ENCODE results near the gene ABCA6. TPM values are rescaled to one million over a fixed set of nuclear protein-coding genes. Genes with fewer than 3 reads are reported as not detected.
A peak's percentile ranks its signal among the peaks of the same experiment; 100 is the strongest.
"Not testable (repeated sequence)": the region's sequence is repeated elsewhere in the genome, so short reads cannot be mapped to it uniquely, and the experiment has no call there.

ABCA6 gene
- polyA plus RNA-seq, 2 of the 4 experiments (the other 2 are of a cell fraction) = 0.05 TPM; not detected in 1

DNA sequence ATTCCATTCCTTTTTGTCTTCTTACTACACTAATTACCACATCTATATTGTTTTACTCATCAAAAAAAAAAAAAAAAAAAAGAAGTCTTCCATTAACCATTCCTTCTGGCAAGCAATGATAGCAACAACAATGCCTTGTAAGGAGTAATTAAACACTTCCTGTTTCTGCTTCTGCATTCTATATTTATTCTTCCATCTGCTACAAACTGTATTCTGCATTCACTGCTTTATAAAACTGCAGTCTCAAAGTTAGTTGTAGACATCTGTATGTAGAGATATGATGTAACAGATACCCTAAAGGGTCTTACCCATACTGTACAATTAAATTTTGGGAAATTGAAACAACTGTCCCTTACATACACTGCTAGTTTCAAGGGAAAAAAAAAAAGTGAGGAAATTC is 28.7 kb upstream of the ABCA6 start:
- H3K4me1 ChIP-seq = peaks cover 9% of the 10 kb centered on the region
- DNase-seq (ENCODE audit: low read depth in 1 of 2, low spot score in 1 of 2) (no peak), FAIRE-seq (no peak), ATAC-seq (no peak)
- H3K4me2 ChIP-seq = no peak overlapping the region
- H3K27ac ChIP-seq = no peak overlapping the region
- CTCF ChIA-PET = no interaction called here
- POLR2A ChIA-PET = no interaction called here
- H3K9me3 ChIP-seq = no peaks in the 10 kb centered on the region
- H3K4me3 ChIP-seq = no peak overlapping the region
- TF ChIP-seq, protein P1, sequence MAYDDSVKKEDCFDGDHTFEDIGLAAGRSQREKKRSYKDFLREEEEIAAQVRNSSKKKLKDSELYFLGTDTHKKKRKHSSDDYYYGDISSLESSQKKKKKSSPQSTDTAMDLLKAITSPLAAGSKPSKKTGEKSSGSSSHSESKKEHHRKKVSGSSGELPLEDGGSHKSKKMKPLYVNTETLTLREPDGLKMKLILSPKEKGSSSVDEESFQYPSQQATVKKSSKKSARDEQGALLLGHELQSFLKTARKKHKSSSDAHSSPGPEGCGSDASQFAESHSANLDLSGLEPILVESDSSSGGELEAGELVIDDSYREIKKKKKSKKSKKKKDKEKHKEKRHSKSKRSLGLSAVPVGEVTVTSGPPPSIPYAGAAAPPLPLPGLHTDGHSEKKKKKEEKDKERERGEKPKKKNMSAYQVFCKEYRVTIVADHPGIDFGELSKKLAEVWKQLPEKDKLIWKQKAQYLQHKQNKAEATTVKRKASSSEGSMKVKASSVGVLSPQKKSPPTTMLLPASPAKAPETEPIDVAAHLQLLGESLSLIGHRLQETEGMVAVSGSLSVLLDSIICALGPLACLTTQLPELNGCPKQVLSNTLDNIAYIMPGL (CRISPR knock-in tag; IDR thresholded peaks at IDR 0.05; ENCODE audit: borderline replicate concordance) = no peak
- TF ChIP-seq MYC (IDR thresholded peaks at IDR 0.05; ENCODE audit: borderline replicate concordance, low read length) (no peak), ZFP36 (IDR thresholded peaks at IDR 0.05; ENCODE audit: borderline replicate concordance, partially characterized antibody) (no peak), SREBF2 (IDR thresholded peaks at IDR 0.05) (no peak), KDM1A (IDR thresholded peaks at IDR 0.05; ENCODE audit: low read depth) (no peak), CHD4 (IDR thresholded peaks at IDR 0.05; ENCODE audit: borderline replicate concordance) (no peak)

DNA sequence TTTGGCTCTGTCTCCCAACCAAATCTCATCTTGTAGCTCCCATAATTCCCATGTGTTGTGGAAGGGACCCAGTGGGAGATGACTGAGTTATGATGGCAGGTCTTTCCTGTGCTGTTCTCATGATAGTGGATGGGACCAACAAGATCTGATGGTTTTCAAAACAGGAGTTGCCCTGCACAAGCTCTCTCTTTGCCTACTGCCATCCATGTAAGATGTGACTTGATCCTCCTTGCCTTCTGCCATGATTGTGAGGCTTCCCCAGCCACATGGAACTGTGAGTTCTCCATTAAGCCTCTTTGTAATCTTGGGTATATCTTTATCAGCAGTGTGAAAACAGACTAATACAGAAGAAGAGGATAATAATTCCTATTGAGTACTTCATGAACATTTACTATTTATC is 26.9 kb upstream of the ABCA6 start:
- H3K4me2 ChIP-seq; ATAC-seq; DNase-seq (ENCODE audit: low read depth in 1 of 2, low spot score in 1 of 2); CTCF ChIA-PET; H3K9me3 ChIP-seq; POLR2A ChIA-PET; H3K4me3 ChIP-seq; H3K4me1 ChIP-seq; H3K27ac ChIP-seq; FAIRE-seq: not testable (repeated sequence)

DNA sequence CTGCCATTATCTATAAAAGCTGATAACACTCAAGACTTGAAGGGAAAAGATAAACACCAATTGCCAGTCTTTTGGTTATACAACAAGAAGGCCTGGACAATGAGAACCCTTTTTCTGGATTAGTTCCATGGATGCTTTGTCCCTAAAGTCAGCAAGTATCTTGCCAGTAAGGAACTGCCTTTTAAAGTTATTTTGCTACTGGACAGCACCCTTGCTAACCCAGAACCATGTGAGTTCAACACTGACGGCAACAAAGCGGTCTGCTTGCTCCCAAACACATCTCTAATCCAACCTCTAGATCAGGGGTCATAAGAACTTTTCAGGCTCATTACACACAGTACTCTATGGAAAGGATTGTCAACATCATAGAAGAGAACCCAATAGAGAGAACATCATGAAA is 25.3 kb upstream of the ABCA6 start:
- H3K4me3 ChIP-seq = no peak overlapping the region
- DNase-seq (ENCODE audit: low read depth in 1 of 2, low spot score in 1 of 2) (no peak), ATAC-seq (no peak), FAIRE-seq (no peak)
- H3K4me1 ChIP-seq = no peaks in the 10 kb centered on the region
- no peak overlapping the region for H3K4me2 ChIP-seq
- ChIA-PET CTCF (no interaction called here), POLR2A (no interaction called here)
- no peak for TF ChIP-seq MAZ (IDR thresholded peaks at IDR 0.05; ENCODE audit: borderline replicate concordance, low read depth, low read length)
- TF ChIP-seq BHLHE40 (IDR thresholded peaks at IDR 0.05; ENCODE audit: low read depth, low read length) = no peak
- no peak for TF ChIP-seq ZSCAN20 (CRISPR knock-in tag; IDR thresholded peaks at IDR 0.05)
- TF ChIP-seq, protein P2, sequence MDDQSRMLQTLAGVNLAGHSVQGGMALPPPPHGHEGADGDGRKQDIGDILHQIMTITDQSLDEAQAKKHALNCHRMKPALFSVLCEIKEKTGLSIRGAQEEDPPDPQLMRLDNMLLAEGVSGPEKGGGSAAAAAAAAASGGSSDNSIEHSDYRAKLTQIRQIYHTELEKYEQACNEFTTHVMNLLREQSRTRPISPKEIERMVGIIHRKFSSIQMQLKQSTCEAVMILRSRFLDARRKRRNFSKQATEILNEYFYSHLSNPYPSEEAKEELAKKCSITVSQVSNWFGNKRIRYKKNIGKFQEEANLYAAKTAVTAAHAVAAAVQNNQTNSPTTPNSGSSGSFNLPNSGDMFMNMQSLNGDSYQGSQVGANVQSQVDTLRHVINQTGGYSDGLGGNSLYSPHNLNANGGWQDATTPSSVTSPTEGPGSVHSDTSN (IDR thresholded peaks at IDR 0.05) = no peak
- TF ChIP-seq, protein P3, sequence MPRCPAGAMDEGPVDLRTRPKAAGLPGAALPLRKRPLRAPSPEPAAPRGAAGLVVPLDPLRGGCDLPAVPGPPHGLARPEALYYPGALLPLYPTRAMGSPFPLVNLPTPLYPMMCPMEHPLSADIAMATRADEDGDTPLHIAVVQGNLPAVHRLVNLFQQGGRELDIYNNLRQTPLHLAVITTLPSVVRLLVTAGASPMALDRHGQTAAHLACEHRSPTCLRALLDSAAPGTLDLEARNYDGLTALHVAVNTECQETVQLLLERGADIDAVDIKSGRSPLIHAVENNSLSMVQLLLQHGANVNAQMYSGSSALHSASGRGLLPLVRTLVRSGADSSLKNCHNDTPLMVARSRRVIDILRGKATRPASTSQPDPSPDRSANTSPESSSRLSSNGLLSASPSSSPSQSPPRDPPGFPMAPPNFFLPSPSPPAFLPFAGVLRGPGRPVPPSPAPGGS (IDR thresholded peaks at IDR 0.05) = no peak
- TF ChIP-seq GATA3 (IDR thresholded peaks at IDR 0.05; ENCODE audit: borderline replicate concordance) = no peak
- TF ChIP-seq FOSB (CRISPR knock-in tag; IDR thresholded peaks at IDR 0.05) = no peak
- TF ChIP-seq MYC (IDR thresholded peaks at IDR 0.05; ENCODE audit: borderline replicate concordance, low read length) = no peak
- TF ChIP-seq CHD4 (IDR thresholded peaks at IDR 0.05; ENCODE audit: borderline replicate concordance) = no peak
- no peak overlapping the region for H3K27ac ChIP-seq
- WGBS (ENCODE audit: missing lambda C conversion rate) = 93% methylated on average over 2 of the region's 2 CpGs
- H3K9me3 ChIP-seq = no peaks in the 10 kb centered on the region

DNA sequence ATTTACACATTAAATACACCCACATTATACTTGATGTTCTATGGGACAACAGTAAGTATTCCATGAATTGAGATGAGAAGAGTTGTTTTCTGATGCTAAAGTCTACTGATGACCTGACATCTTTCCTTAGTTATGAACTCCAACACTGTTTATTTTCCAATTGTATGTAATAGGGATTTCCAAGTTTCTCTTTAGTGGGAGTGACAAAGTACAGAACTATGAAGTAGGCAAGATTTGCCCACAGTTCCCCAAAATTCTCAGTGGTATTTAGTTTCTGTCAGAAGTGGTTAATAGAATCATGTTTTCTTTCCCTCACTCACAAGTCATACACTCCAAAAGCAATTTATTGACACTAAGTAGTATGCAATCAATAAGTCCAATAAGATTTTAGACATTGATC is 22.5 kb upstream of the ABCA6 start:
- Histone ChIP-seq H3K9me3 (no peaks in the 10 kb centered on the region), H3K27ac (no peak overlapping the region), H3K4me1 (no peaks in the 10 kb centered on the region), H3K4me2 (no peak overlapping the region), H3K4me3 (no peak overlapping the region)
- no peak for ATAC-seq
- DNase-seq (ENCODE audit: low read depth in 1 of 2, low spot score in 1 of 2) = no peak
- peak; percentile 7 for FAIRE-seq
- CTCF ChIA-PET = no interaction called here
- no peak for TF ChIP-seq SMC3 (IDR thresholded peaks at IDR 0.05)
- TF ChIP-seq MYC (IDR thresholded peaks at IDR 0.05; ENCODE audit: borderline replicate concordance, low read length) = no peak
- TF ChIP-seq, protein P3 (IDR thresholded peaks at IDR 0.05) = no peak
- no peak for TF ChIP-seq MAZ (IDR thresholded peaks at IDR 0.05; ENCODE audit: borderline replicate concordance, low read depth, low read length)
- no peak for TF ChIP-seq CBX8 (IDR thresholded peaks at IDR 0.05)
- TF ChIP-seq, protein P4, sequence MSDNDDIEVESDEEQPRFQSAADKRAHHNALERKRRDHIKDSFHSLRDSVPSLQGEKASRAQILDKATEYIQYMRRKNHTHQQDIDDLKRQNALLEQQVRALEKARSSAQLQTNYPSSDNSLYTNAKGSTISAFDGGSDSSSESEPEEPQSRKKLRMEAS (IDR thresholded peaks at IDR 0.05) = no peak
- TF ChIP-seq EHF (CRISPR knock-in tag; IDR thresholded peaks at IDR 0.05) = no peak
- TF ChIP-seq RFX5 (IDR thresholded peaks at IDR 0.05) = no peak
- no peak for TF ChIP-seq JUNB (IDR thresholded peaks at IDR 0.05)
- TF ChIP-seq TP53 (CRISPR knock-in tag; IDR thresholded peaks at IDR 0.05) = no peak
- TF ChIP-seq MAFK (IDR thresholded peaks at IDR 0.05; ENCODE audit: partially characterized antibody) = no peak
- TF ChIP-seq, protein P5, sequence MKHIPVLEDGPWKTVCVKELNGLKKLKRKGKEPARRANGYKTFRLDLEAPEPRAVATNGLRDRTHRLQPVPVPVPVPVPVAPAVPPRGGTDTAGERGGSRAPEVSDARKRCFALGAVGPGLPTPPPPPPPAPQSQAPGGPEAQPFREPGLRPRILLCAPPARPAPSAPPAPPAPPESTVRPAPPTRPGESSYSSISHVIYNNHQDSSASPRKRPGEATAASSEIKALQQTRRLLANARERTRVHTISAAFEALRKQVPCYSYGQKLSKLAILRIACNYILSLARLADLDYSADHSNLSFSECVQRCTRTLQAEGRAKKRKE (CRISPR knock-in tag; IDR thresholded peaks at IDR 0.05; ENCODE audit: low read depth) = no peak
- TF ChIP-seq PHF8 (IDR thresholded peaks at IDR 0.05; ENCODE audit: borderline replicate concordance, low read depth) = no peak
- no peak for TF ChIP-seq TFCP2L1 (CRISPR knock-in tag; IDR thresholded peaks at IDR 0.05)
- TF ChIP-seq CEBPB (IDR thresholded peaks at IDR 0.05) = no peak
- no peak for TF ChIP-seq GATA3 (IDR thresholded peaks at IDR 0.05; ENCODE audit: borderline replicate concordance)
- TF ChIP-seq FOXS1 (CRISPR knock-in tag; IDR thresholded peaks at IDR 0.05) = no peak
- TF ChIP-seq KDM1A (IDR thresholded peaks at IDR 0.05; ENCODE audit: low read depth) = no peak
- no peak for TF ChIP-seq ZNF302 (CRISPR knock-in tag; IDR thresholded peaks at IDR 0.05)
- POLR2A ChIA-PET = no interaction called here
